Stimulated activated naive CD8-positive, alpha-beta T cell treated with anti-CD3 and anti-CD28 coated beads, Interleukin-15, amount 100 ng/mL, for 72 hours (primary cell): ENCODE data around the gene KCND3.
A peak's percentile ranks its signal among the peaks of the same experiment; 100 is the strongest.

ENCODE experiments used
- ATAC-seq: fragments of 150-1000 bp; cut with Tn5 transposase; 2 replicates; pipeline ENCODE4 v1.10.0; 2021; ENCODE audit warnings: mild to moderate bottlenecking, moderate library complexity
- DNase-seq, 2 donors: peaks; one replicate each; pipeline ENCODE4 v3.0.0; 2021 to 2022
- H3K27ac Mint-ChIP-seq, 2 donors: one replicate each; pipeline ENCODE4 v1.8.0; 2022; ENCODE audit warnings: mild to moderate bottlenecking in 2 of 2, mixed read lengths in 2 of 2, moderate library complexity in 2 of 2
- H3K27me3 Mint-ChIP-seq: one replicate; pipeline ENCODE4 v1.8.0; 2022; ENCODE audit warnings: mixed read lengths
- H3K4me1 Mint-ChIP-seq: one replicate; pipeline ENCODE4 v1.8.0; 2022; ENCODE audit warnings: mild to moderate bottlenecking, mixed read lengths
- H3K4me3 Mint-ChIP-seq, 2 donors: one replicate each; pipeline ENCODE4 v1.8.0; 2022; ENCODE audit warnings: mild to moderate bottlenecking in 2 of 2, mixed read lengths in 2 of 2, moderate library complexity in 1 of 2
- H3K9me3 Mint-ChIP-seq, 2 donors: one replicate each; pipeline ENCODE4 v1.8.0; 2022; ENCODE audit warnings: mixed read lengths in 2 of 2

KCND3 gene

DNA sequence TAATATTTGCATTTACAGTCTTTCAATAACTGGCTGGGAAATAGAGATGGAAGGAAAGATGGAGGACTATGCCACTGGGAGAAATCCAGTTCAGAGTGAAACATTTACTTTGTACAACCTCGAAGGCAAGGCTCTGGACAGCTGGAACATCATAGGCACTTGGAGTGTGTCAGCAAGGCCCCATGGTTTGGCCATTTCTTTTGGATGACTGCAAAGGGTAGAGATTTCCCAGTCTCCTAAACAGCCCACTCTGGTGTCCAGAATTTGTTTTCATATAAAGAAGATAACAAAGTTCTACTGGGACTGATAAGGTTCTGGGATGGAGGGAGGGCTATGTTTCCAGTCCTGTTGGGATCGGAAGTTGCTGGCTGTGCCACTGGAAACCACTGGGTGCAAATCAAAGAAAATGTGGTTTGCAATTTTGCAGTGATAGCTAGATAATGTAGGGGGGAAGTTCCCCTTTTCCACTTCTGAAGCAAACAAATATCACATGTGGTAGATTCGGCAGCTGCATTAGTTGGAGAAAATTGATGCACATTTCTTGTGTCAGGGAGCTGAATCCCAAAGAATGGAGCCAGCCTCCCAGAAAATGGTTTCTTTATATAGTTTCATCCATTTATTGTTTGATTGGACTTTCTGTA, 16.2 kb downstream of the KCND3 start:
- DNase-seq = no peak
- peaks cover 83% of the 10 kb centered on the region for H3K27me3 Mint-ChIP-seq
- no peak overlapping the region for H3K27ac Mint-ChIP-seq
- ATAC-seq = no peak
- no peak overlapping the region for H3K4me3 Mint-ChIP-seq
- no peaks in the 10 kb centered on the region for H3K4me1 Mint-ChIP-seq
- H3K9me3 Mint-ChIP-seq = no peaks in the 10 kb centered on the region

DNA sequence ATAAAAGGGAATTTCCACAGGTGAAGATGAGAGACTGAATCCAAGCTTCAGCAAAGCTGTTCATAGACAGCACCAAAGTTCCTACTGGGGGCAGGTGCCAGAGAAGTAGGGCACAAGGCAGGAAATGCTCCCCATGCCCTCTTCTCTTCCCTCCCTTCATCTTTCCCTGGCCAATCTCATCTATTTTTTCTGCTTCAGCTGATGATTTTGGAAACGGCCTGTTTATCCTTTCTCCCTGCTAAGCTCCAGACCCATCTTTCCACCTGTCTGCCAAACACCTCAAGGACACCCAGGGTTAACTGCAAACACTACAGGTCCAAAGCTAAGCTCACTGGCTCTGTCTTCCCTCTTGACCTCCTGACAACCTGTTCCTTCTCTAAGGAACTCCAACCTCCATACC, 18.1 kb downstream of the KCND3 start:
- Mint-ChIP-seq H3K4me3 (no peak overlapping the region), H3K4me1 (no peaks in the 10 kb centered on the region), H3K27ac (no peak overlapping the region), H3K9me3 (no peaks in the 10 kb centered on the region), H3K27me3 (peaks cover 75% of the 10 kb centered on the region)
- no peak for DNase-seq
- no peak for ATAC-seq

DNA sequence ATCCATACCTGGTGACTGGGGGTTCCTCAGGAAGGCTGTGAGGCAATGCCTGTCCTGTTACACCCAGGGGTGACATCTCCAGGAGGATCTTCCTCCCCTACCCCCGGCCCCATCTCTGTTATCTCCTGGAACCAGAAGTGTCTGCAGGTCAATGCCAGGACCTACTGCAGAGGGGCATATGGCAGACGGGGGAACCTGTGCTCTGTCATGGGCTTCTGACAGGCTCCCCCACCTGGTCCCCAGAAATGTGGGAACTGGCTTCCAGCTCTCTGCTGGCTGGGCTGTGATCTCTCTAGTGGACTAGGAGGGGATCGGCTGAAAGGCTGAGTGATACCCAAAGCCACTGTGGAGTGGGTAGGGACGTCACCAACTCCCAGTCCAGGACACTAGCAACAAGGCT, 21.0 kb downstream of the KCND3 start:
- Mint-ChIP-seq H3K27ac (no peak overlapping the region), H3K9me3 (no peaks in the 10 kb centered on the region), H3K4me1 (no peaks in the 10 kb centered on the region), H3K27me3 (peaks cover 73% of the 10 kb centered on the region), H3K4me3 (no peak overlapping the region)
- DNase-seq (no peak), ATAC-seq (no peak)

DNA sequence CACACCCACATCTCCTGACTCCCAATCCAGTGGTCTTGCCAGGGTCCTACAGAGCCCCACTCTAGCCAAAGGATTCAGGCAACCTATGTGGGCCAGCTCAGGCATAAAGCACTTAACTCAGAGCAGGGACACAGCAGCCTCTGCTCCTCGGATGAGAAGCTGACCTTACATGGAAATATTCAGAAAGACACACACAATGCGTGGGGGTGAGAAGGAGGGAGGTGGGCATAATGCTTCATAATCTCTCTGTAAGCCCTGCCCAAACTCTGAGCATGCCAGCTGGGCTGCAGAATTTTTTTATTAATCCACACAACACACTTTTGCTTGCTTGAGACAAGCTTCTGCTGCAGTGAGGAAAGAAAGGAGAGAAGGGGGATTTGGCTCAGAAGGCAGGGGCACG, 21.6 kb downstream of the KCND3 start:
- H3K9me3 Mint-ChIP-seq = no peaks in the 10 kb centered on the region
- H3K27me3 Mint-ChIP-seq = peaks cover 77% of the 10 kb centered on the region
- DNase-seq = no peak
- peak overlapping the region in 1 of 2 donors; percentile 56 for H3K27ac Mint-ChIP-seq
- H3K4me1 Mint-ChIP-seq = no peaks in the 10 kb centered on the region
- no peak overlapping the region for H3K4me3 Mint-ChIP-seq
- ATAC-seq = no peak

DNA sequence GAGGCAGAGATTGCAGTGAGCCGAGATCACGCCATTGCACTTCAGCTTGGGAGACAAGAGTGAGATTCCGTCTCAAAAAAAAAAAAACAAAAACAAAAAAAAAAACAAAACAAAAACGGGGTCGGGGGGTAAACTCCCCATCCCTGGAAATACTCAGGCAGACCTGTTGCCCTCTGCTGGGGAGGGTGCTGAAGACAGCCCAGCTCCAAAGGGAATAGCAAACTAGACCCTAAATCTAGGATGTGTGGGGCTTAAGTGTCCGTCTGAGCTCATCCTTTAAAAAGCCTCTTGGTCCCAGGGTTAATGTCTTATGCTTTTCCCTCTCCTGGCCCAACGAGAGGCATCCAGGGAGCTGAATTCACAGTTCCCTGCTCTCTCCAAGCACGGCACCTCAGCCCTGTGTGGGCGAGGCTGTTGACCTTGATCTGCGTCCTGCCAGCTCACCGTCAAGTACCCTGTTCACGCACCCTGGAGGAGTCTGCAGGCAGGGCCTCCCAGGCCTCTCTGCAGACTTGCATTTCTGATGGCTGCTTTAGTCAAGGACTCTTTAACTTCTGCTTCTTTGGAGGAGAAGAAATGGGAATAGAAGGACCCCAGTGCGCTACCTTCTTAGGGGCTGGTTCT, 22.3 kb downstream of the KCND3 start:
- H3K27ac Mint-ChIP-seq = no peak overlapping the region
- peaks cover 77% of the 10 kb centered on the region for H3K27me3 Mint-ChIP-seq

DNA sequence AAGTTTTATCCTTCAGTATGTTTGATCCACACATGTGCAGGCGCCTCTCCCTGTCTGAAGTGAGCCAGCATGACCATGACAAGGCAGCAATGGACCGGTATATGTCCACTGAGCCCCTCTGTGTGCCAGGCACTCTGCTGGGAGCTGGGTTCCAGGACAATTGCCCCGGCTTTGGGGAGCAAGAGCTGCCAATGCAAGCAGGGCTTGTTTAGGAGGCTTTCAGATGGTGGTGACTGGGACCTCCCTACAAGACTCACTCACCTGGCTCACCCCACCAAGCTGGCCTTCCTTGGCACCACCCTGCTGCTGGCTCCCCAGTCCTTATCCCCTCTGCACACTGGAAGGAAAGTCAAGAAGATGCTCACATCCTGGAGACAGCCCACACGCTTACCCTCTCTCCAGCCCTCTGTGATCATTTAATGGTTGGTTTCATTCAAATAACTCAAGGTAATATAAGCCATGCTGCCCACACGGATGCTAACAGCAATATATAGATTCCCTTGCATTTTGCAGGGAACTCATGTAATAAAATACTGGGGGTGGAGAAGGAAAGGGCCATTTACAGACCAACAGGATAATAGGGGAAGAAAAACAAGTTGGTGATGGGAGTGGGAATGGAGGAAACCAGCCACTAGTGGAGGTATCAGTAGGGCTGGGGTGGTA, 23.6 kb downstream of the KCND3 start:
- DNase-seq = no peak
- no peak for ATAC-seq
- no peak overlapping the region for H3K27ac Mint-ChIP-seq
- no peaks in the 10 kb centered on the region for H3K4me1 Mint-ChIP-seq
- no peak overlapping the region for H3K4me3 Mint-ChIP-seq
- H3K27me3 Mint-ChIP-seq = peaks cover 81% of the 10 kb centered on the region
- H3K9me3 Mint-ChIP-seq = no peaks in the 10 kb centered on the region

More for the DNA sequence above, 22.3 kb downstream of the KCND3 start:
- DNase-seq (no peak), ATAC-seq (no peak)
- Mint-ChIP-seq H3K4me1 (no peaks in the 10 kb centered on the region), H3K9me3 (no peaks in the 10 kb centered on the region), H3K4me3 (no peak overlapping the region)

DNA sequence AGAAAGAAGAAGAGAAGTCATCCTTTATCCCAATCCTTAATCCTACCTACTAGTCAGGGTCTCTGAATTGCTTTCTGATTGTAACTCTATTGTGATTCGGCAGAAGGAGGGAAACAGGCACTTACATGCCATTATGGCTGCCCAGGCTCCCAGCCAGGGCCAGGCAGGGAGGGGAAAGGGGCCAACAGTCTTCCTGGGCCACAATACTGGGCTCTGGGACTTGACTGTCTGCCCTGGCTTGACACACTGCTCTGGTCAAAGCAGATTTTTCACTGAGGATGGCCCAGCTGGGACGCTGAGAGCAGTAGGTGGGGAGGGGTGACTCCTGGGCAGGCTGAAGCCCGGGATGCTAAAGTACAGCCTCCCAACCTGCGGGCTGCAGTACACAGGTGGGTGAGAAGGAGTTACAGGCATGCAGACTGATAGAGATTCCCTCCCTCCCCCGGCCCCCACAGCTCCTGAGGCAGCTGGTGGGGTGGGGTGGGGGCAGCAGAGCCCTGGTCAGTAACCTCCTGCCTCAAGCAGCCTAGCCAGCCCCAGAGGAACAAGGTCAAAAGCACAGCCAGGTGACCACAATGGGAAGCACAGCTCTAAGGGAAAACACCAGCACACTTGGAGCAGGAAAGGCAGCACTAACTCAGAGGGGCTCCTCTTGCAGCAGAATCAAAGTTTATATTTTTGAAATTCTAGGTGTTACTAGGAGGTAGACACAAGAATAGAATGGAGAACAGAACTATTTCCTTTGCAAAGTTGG, 25.3 kb downstream of the KCND3 start:
- Mint-ChIP-seq H3K9me3 (no peaks in the 10 kb centered on the region), H3K4me1 (no peaks in the 10 kb centered on the region), H3K27ac (peak overlapping the region in 1 of 2 donors; percentile 39), H3K4me3 (no peak overlapping the region), H3K27me3 (peaks cover 81% of the 10 kb centered on the region)
- ATAC-seq = no peak
- DNase-seq = no peak

DNA sequence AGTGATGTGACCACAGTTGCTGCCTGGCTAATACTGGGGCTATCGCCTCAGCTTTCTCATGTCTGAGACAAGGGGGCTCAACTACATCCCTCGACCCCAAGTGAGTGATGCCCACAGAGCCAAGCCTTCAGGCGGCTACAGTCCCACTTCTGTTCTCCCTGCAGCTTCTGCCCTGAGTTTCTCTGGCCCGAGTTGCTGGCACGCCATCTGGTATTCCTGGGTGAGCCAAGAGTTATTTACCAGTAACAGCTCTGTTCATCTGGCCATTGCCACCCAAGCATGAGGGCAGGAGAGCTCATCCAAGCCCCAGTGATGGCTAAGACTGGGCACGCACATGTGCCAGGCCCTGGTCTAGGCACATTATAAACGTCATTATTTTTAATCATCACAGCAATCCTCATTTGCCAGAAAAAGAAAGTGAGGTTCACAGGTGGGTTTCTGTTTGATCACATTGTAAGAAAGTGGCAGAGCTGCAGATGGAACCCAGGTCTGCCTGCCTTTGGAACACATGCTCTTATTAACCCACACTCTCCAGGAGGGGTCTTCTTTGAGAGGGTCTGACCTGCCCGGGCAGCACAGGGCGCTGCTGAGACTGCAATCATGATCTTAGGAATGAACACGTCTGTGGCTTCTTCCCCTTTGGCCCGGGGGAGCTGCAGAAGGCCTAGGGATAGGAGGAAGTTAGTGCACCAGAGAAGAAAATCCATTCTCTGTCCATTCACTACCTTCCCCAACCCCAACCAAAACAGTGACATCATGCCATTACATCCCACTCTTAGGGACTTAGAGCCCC, 27.5 kb downstream of the KCND3 start:
- peaks cover 76% of the 10 kb centered on the region for H3K27me3 Mint-ChIP-seq
- ATAC-seq (no peak), DNase-seq (no peak)
- no peak overlapping the region for H3K4me3 Mint-ChIP-seq
- H3K27ac Mint-ChIP-seq = no peak overlapping the region
- no peaks in the 10 kb centered on the region for H3K4me1 Mint-ChIP-seq
- no peaks in the 10 kb centered on the region for H3K9me3 Mint-ChIP-seq

DNA sequence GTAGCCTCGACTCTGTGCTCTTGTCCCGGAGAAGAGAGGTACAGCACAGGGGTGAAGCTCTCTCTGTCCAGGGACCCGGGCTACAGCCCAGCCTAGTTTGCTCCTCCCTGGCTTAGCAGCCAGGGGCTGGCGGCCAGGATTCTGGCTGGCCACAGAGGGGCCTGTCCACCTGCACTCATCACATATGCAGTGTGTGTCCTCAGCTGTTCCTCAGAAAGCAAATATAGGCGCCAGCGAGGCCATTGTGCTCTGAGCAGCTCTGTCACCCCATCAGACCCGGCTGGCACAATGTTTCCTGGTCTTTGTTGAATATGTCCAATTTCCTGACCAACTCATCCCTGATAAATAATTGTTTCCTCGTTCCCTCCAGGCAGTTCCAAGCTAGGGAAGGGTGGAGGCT, 28.5 kb downstream of the KCND3 start:
- no peak overlapping the region for H3K27ac Mint-ChIP-seq
- peaks cover 72% of the 10 kb centered on the region for H3K27me3 Mint-ChIP-seq
- H3K4me1 Mint-ChIP-seq = no peaks in the 10 kb centered on the region
- DNase-seq (no peak), ATAC-seq (no peak)
- no peaks in the 10 kb centered on the region for H3K9me3 Mint-ChIP-seq
- H3K4me3 Mint-ChIP-seq = no peak overlapping the region

DNA sequence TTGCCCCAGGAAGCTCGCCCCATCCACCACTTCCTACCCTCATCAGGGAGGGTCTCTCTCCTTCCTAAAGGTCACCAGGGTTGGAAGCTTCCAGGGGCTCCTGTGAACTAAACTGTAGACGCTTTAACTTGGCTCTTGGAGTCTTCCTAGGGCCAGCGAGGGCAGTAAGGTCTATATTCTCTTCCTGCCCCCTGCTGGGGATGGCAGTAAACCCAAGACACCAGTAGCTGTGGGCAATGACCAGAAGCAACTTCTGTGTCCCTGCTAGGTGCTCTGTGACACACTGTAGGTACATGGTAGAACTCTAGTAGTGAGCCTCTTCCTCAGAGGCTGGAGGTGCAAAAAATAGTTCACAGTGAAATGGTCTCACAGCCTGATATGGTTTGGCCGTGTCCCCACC, 30.0 kb downstream of the KCND3 start:
- H3K27ac Mint-ChIP-seq = peak overlapping the region in 1 of 2 donors; percentile 14
- no peak for ATAC-seq
- no peak for DNase-seq
- no peak overlapping the region for H3K4me3 Mint-ChIP-seq
- H3K27me3 Mint-ChIP-seq = peaks cover 62% of the 10 kb centered on the region
- no peaks in the 10 kb centered on the region for H3K4me1 Mint-ChIP-seq
- no peaks in the 10 kb centered on the region for H3K9me3 Mint-ChIP-seq

DNA sequence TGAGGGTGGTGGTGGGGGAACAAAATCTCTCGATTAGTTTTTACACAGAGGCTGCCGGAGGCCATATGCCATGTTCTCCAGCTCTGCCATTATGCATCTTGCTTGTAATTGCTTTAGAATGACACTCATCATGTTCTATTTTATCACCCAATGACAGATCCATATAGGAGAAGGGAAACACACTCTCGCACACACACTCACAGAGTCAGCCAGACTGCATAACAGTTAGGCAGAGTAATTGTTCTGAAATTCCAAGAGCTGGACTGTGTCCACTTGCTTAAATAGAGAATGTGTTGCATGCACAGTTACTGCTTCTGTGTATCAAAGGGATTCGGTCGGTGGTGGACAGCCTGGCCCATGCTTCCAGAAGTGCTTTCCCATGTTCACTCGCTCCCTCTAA, 30.6 kb downstream of the KCND3 start:
- no peak overlapping the region for H3K27ac Mint-ChIP-seq
- H3K27me3 Mint-ChIP-seq = peaks cover 56% of the 10 kb centered on the region

DNA sequence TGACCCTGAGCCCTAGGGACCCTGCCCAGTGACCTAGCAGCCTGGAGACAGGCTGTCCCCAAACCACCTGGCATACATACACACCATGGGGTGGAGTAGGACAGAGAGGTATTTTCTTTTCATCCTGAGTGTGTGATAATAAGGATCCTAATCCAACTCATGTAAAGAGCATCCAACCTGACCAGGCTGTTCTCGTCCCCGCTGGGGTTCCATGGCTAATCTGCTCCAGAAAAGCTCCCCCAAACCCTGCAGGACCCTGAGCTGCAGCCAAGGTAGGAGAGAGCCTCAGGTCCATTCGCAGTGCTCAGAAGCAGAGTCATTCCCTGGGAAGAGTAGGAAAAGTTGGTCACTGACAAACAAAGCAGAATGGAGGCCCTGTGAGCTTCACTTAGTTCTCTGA, 31.4 kb downstream of the KCND3 start:
- Mint-ChIP-seq H3K27ac (no peak overlapping the region), H3K27me3 (peaks cover 51% of the 10 kb centered on the region), H3K4me3 (no peak overlapping the region), H3K9me3 (no peaks in the 10 kb centered on the region), H3K4me1 (no peaks in the 10 kb centered on the region)
- DNase-seq (no peak), ATAC-seq (no peak)

More for the DNA sequence above, 30.6 kb downstream of the KCND3 start:
- ATAC-seq (no peak), DNase-seq (no peak)
- no peaks in the 10 kb centered on the region for H3K9me3 Mint-ChIP-seq
- no peaks in the 10 kb centered on the region for H3K4me1 Mint-ChIP-seq
- H3K4me3 Mint-ChIP-seq = no peak overlapping the region

DNA sequence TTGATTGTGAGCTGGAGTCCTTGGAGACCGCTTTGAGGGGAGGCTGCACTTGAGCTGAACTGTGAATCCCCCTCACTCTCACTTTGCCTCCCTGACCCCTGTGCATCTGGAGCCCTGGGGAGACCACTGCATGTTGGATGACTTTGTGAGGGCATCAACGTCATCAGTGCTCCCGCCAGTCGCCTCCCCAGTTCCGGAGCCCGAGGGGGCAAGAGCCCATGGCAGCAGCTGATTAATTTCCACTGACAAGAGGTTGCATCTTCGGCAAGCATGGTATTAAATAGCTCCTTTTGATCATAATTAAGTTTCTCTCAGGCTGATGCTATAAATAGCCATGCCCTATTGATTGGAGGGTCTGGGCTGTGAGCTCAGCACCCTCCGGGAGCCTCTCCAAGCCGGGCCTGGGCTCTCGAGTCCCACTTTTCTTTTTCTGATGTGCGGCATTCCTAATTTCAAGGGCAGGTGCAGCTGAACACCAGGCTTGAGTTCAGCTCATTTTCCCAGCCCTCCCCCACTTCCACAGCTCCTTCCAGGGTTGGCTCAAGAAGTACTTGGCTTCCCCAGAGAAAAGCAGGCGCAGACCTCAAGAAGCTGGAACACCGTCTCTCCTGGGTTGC, 33.2 kb downstream of the KCND3 start:
- no peak for ATAC-seq
- Mint-ChIP-seq H3K4me3 (no peak overlapping the region), H3K9me3 (no peaks in the 10 kb centered on the region), H3K4me1 (no peaks in the 10 kb centered on the region), H3K27me3 (peaks cover 46% of the 10 kb centered on the region), H3K27ac (no peak overlapping the region)
- no peak for DNase-seq

DNA sequence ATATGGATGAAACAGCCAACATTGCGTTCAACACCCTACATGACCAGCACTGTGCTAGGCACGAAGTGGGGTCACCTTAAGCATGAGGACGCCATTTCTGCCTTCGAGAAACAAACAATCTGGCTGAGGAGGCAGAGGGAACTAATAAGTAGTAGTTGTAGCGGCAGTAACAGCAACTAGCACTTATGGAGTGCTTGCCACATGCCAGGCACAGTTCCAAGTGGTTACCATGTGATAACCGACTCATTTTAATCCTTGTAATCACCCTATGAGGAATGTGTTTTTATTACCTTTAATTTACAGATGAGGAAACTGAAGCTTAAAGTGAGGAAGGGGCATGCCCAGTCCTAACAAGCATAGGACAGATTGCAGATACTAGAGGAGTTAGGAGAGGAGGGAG, 33.7 kb downstream of the KCND3 start:
- Mint-ChIP-seq H3K27me3 (peaks cover 42% of the 10 kb centered on the region), H3K4me1 (no peaks in the 10 kb centered on the region), H3K27ac (no peak overlapping the region), H3K9me3 (no peaks in the 10 kb centered on the region), H3K4me3 (no peak overlapping the region)
- ATAC-seq = no peak
- DNase-seq = no peak

DNA sequence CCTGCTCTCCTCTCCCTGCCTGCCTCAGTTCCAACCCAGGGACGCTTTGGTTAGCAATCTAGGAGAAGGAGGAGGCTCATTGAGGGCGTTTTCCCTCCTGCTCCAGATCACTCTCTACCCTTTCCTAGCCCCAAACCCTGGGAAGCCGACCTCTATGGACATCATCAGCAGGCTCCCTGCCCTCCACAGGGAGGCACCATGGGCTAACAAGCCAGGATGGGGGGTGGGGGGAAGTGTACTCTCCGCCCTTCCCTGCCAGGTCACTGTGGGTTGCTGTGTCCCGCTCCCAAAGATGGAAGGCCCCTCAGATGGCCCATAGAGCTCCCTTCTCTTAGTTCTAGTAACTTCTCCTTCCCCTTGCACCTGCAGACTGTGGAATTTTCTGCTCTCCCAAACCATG, 35.7 kb downstream of the KCND3 start:
- no peaks in the 10 kb centered on the region for H3K9me3 Mint-ChIP-seq
- no peak overlapping the region for H3K27ac Mint-ChIP-seq
- peaks cover 24% of the 10 kb centered on the region for H3K27me3 Mint-ChIP-seq
- ATAC-seq (no peak), DNase-seq (no peak)
- no peak overlapping the region for H3K4me3 Mint-ChIP-seq
- peaks cover 6% of the 10 kb centered on the region for H3K4me1 Mint-ChIP-seq
